Measurements from ENCODE around the gene IFI27L2. TPM values are rescaled to one million over a fixed set of nuclear protein-coding genes. Genes with fewer than 3 reads are reported as not detected.

IFI27L2 gene
- total RNA-seq, 4 donors from 2014 or later, result 7.8 to 97.8 (median 23.1) TPM

DNA sequence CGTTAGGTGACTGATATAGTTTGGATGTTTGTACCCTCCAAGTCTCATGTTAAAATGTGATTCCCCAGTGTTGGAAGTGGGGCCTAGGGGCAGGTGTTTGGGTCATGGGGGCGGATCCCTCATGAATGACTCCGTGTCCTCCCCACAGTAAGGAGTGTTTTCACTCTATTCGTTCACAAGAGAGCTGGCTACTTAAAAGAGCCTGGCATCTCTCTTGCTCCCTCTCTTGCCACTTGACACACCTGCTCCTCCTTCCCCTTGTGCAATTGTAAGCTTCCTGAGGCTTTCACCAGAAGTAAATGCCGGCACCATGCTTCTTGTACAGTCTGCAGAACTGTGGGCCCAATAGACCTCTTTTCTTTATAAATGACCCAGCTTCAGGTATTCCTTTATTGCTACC lies 2.6 kb downstream of the IFI27L2 start:
- no peaks in the 10 kb centered on the region for H3K9me3 ChIP-seq
- WGBS, 2 donors, result 77 to 83% methylated on average over 5 of the region's 5 CpGs
- no peaks in the 10 kb centered on the region for H3K27me3 ChIP-seq
- TF ChIP-seq POLR2A (IDR thresholded peaks at IDR 0.05) (no peak), CTCF (IDR thresholded peaks at IDR 0.05) (no peak)
- no peak overlapping the region for H3K27ac ChIP-seq
- peaks cover 9 to 12% of the 10 kb centered on the region in 2 donors for H3K4me1 ChIP-seq
- no peaks in the 10 kb centered on the region for H3K36me3 ChIP-seq
- no peak for DNase-seq
- H3K4me3 ChIP-seq (replicated peaks in 1 of 3), result no peak overlapping the region
- intact Hi-C loops (cut with DNase I), result loop anchor here (5.0 kb wide), 1 partner anchor 51 kb away; no protein-coding TSS in a partner anchor

- no peaks in the 10 kb centered on the region for H3K9me3 ChIP-seq
- no peak overlapping the region for H3K4me3 ChIP-seq (replicated peaks in 1 of 3)
- DNase-seq, result no peak
- H3K36me3 ChIP-seq, result no peaks in the 10 kb centered on the region
- TF ChIP-seq POLR2A (IDR thresholded peaks at IDR 0.05), result no peak
- no peak for TF ChIP-seq CTCF (IDR thresholded peaks at IDR 0.05)
- no peak overlapping the region for H3K27ac ChIP-seq
- intact Hi-C loops (cut with DNase I), result loop anchor here (5.0 kb wide), 1 partner anchor 51 kb away; no protein-coding TSS in a partner anchor
- no peaks in the 10 kb centered on the region for H3K27me3 ChIP-seq
- H3K4me1 ChIP-seq, result peaks cover 9 to 12% of the 10 kb centered on the region in 2 donors
- WGBS, 2 donors, result 93 to 94% methylated on average over 1 of the region's 1 CpG
These were observed 3.1 kb downstream of the IFI27L2 start for GRCh38 chr14:94126419-94126677.

DNA sequence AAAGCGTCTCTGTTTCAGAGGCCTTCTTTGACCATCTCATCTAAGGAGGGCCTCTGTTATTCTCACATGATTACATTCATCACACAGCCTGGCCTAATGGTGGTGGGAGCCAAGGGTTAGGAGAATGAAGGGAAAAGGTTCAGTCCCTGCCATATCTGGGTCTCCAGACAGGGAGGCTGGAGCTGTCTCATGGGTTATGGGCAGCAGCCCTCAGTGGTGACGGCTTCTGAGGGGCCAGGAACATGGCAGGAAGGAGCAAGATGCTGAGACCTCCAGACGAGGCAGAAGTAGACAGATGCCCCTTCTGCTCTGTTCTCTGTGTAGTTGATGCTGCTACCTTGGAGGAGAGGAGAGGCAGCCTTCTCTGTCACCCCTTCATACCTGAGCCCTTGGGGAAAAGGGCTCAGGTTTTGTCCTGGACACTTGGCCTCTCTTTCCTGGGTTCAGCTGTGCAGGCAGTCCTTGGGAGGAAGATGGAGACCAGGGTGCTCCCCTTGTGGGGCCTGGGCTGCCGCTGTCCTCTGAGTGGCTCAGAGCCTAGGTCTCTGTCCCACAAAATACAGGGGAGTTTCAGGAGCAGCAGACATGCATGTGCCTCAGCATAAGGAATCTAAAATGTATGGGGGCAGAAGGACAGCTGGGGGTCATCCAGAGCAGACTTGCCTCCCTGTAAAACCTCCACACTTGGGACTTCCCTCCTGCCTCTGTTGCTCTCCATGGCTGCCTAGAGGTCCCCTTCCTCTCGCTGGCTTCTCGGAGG lies 3.6 kb downstream of the IFI27L2 start:
- H3K9me3 ChIP-seq, result no peaks in the 10 kb centered on the region
- no peak for DNase-seq
- H3K27ac ChIP-seq, result no peak overlapping the region
- TF ChIP-seq POLR2A (IDR thresholded peaks at IDR 0.05) (no peak), CTCF (IDR thresholded peaks at IDR 0.05) (no peak)
- H3K4me1 ChIP-seq, result peaks cover 9 to 12% of the 10 kb centered on the region in 2 donors
- H3K36me3 ChIP-seq, result no peaks in the 10 kb centered on the region
- WGBS, 2 donors, result 95 to 96% methylated on average over 6 of the region's 6 CpGs
- intact Hi-C loops (cut with DNase I), result loop anchor here (5.0 kb wide), 1 partner anchor 51 kb away; no protein-coding TSS in a partner anchor
- H3K27me3 ChIP-seq, result no peaks in the 10 kb centered on the region
- H3K4me3 ChIP-seq (replicated peaks in 1 of 3), result no peak overlapping the region

DNA sequence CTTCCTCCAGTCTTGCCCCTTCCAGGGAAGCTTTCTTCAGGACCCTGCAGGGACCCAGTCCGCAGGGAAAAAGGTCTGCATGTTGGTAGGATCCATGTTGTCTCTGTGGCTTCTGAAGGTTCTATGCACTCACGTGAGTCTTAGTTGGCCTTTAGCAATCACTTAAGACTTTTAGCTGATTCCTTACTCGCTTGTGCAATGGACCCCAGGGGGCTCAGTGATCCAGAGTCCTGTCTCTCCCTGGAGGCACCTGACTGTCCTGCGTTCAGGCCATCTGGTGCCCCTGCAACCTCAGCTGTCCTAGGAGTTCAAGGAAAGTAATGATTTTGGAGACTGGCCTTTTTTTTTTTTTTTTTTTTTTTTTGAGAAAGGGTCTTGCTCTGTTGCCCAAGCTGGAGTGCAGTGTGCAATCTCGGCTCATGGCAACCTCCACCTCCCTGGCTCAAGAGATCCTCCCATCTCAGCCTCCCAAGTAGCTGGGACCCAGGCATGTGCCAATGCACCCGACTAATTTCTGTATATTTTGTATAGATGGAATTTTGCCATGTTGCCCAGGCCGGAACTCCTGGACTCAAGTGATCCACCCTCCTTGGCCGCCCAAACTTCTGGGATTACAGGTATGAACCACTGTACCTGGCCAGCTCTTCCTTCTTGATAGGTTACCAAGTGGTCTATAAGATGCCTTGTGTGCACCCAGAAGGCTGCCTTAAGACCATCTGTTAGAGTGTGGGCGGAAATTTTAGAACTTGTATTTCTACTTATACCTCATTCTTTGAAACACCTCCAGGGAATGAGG lies 4.6 kb downstream of the IFI27L2 start:
- Histone ChIP-seq H3K4me1 (peaks cover 4 to 6% of the 10 kb centered on the region in 2 donors), H3K9me3 (no peaks in the 10 kb centered on the region), H3K4me3 (replicated peaks in 1 of 3) (no peak overlapping the region), H3K36me3 (no peaks in the 10 kb centered on the region), H3K27ac (no peak overlapping the region), H3K27me3 (no peaks in the 10 kb centered on the region)
- 87 to 89% methylated on average over 9 of the region's 9 CpGs for WGBS, 2 donors
- DNase-seq, result no peak
- intact Hi-C loops (cut with DNase I), result loop anchor here (5.0 kb wide), 1 partner anchor 53 kb away; no protein-coding TSS in a partner anchor
- TF ChIP-seq POLR2A (IDR thresholded peaks at IDR 0.05) (no peak), CTCF (IDR thresholded peaks at IDR 0.05) (no peak)

DNA sequence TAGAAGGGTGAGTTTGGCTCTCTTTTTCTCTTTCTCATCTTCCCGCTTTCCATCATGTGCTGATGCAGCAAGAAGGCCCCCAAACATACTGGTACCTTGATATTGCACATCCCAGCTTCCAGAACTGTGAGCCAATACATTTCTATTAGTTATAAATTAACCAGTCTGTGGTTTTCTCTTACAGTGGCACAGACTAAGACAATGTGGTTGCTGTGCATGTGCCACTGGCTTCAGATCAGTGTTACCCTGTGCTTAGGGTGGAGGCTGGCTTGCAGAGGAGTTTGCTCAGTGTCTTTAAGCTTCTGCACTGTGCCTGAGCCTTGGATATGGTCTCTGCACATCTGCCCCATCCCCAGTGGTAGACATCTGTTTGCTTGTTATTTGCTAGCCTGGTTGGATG lies 5.5 kb downstream of the IFI27L2 start:
- intact Hi-C loops (cut with DNase I), result no loop called here
- DNase-seq, result no peak
- TF ChIP-seq POLR2A (IDR thresholded peaks at IDR 0.05), result no peak
- Histone ChIP-seq H3K4me1 (peaks cover 2% of the 10 kb centered on the region in 2 donors), H3K27me3 (no peaks in the 10 kb centered on the region), H3K27ac (no peak overlapping the region), H3K4me3 (replicated peaks in 1 of 3) (no peak overlapping the region), H3K9me3 (no peaks in the 10 kb centered on the region), H3K36me3 (no peaks in the 10 kb centered on the region)
- WGBS, 2 donors, result 100% methylated on average over 1 of the region's 1 CpG

Measured in thyroid gland (tissue), 4 donors.